NT2/D1 (cell line): ENCODE measurements around the gene CDYL.

ENCODE experiments used
- YY1 ChIP-seq: IDR thresholded peaks from 2 replicates; pipeline ENCODE4 v1.6.1; 2011; ENCODE audit not compliant: insufficient read length, insufficient read depth
- ZNF274 ChIP-seq: IDR thresholded peaks from 2 replicates; pipeline ENCODE4 v1.6.1; 2011; ENCODE audit warnings: mild to moderate bottlenecking, low read depth, low read length

GRCh38 chr6:4920914-4921410, 144.8 kb downstream of the CDYL start:
- no peak for TF ChIP-seq YY1
- TF ChIP-seq ZNF274 = no peak
